HEK293 (cell line): ENCODE data around the gene NUP210.
A peak's percentile ranks its signal among the peaks of the same experiment; 100 is the strongest.

Experiments
- ELK4 ChIP-seq: IDR thresholded peaks from 2 replicates; pipeline ENCODE4 v1.6.1; 2011; ENCODE audit warnings: mild to moderate bottlenecking, low read depth, low read length, borderline replicate concordance
- HOXA7 ChIP-seq: sonication (generic); formaldehyde crosslinking; IDR thresholded peaks from 2 replicates; pipeline ENCODE4 v1.8.1; 2022; ENCODE audit warnings: missing genetic modification reagents, borderline replicate concordance
- KLF1 ChIP-seq: fragments of 450-650 bp; formaldehyde crosslinking; IDR thresholded peaks from 2 replicates; pipeline ENCODE4 v1.5.1; 2016; ENCODE audit warnings: missing biosample characterization, missing genetic modification characterization
- KLF17 ChIP-seq: fragments of 450-650 bp; formaldehyde crosslinking; IDR thresholded peaks from 2 replicates; pipeline ENCODE4 v1.5.1; 2016; ENCODE audit warnings: missing biosample characterization, missing genetic modification characterization
- KLF9 ChIP-seq: fragments of 450-650 bp; formaldehyde crosslinking; IDR thresholded peaks from 2 replicates; pipeline ENCODE4 v1.5.1; 2016; ENCODE audit warnings: missing biosample characterization, missing genetic modification characterization, low read depth
- PATZ1 ChIP-seq: fragments of 450-650 bp; formaldehyde crosslinking; IDR thresholded peaks from 2 replicates; pipeline ENCODE4 v1.5.1; 2016; ENCODE audit warnings: missing biosample characterization, missing genetic modification characterization
- PRDM10 ChIP-seq: fragments of 450-650 bp; formaldehyde crosslinking; IDR thresholded peaks from 2 replicates; pipeline ENCODE4 v1.5.1; 2016; ENCODE audit warnings: missing biosample characterization, missing genetic modification characterization
- SCRT1 ChIP-seq: fragments of 450-650 bp; formaldehyde crosslinking; IDR thresholded peaks from 2 replicates; pipeline ENCODE4 v1.5.1; 2016; ENCODE audit warnings: missing biosample characterization, missing genetic modification characterization, borderline replicate concordance
- SCRT2 ChIP-seq: fragments of 450-650 bp; formaldehyde crosslinking; IDR thresholded peaks from 2 replicates; pipeline ENCODE4 v1.5.1; 2016; ENCODE audit warnings: missing biosample characterization, missing genetic modification characterization
- SP7 ChIP-seq: fragments of 450-650 bp; formaldehyde crosslinking; IDR thresholded peaks from 2 replicates; pipeline ENCODE4 v1.5.1; 2016; ENCODE audit warnings: missing biosample characterization, missing genetic modification characterization
- TRIM28 ChIP-seq: IDR thresholded peaks from 2 replicates; pipeline ENCODE4 v1.6.1; 2011; ENCODE audit warnings: low read length, control low read depth, borderline replicate concordance
- ZBTB10 ChIP-seq: fragments of 450-650 bp; formaldehyde crosslinking; IDR thresholded peaks from 2 replicates; pipeline ENCODE4 v1.5.1; 2016; ENCODE audit warnings: missing biosample characterization, missing genetic modification characterization
- ZBTB17 ChIP-seq: fragments of 450-650 bp; formaldehyde crosslinking; IDR thresholded peaks from 2 replicates; pipeline ENCODE4 v1.5.1; 2016; ENCODE audit warnings: missing biosample characterization, missing genetic modification characterization
- ZBTB20 ChIP-seq: fragments of 450-650 bp; formaldehyde crosslinking; IDR thresholded peaks from 2 replicates; pipeline ENCODE4 v1.5.1; 2016; ENCODE audit warnings: missing biosample characterization, missing genetic modification characterization
- ZBTB21 ChIP-seq: fragments of 450-650 bp; formaldehyde crosslinking; IDR thresholded peaks from 2 replicates; pipeline ENCODE4 v1.5.1; 2017; ENCODE audit warnings: missing biosample characterization, missing genetic modification characterization
- ZBTB48 ChIP-seq: fragments of 450-650 bp; formaldehyde crosslinking; IDR thresholded peaks from 2 replicates; pipeline ENCODE4 v1.5.1; 2016; ENCODE audit warnings: missing biosample characterization, missing genetic modification characterization
- ZEB2 ChIP-seq: fragments of 450-650 bp; formaldehyde crosslinking; IDR thresholded peaks from 2 replicates; pipeline ENCODE4 v1.5.1; 2016; ENCODE audit warnings: missing biosample characterization, missing genetic modification characterization
- ZIC2 ChIP-seq: fragments of 450-650 bp; formaldehyde crosslinking; IDR thresholded peaks from 2 replicates; pipeline ENCODE4 v1.5.1; 2016; ENCODE audit warnings: missing biosample characterization, missing genetic modification characterization
- ZNF169 ChIP-seq: fragments of 450-650 bp; formaldehyde crosslinking; IDR thresholded peaks from 2 replicates; pipeline ENCODE4 v1.5.1; 2016; ENCODE audit warnings: missing biosample characterization, missing genetic modification characterization
- ZNF174 ChIP-seq: fragments of 450-650 bp; formaldehyde crosslinking; IDR thresholded peaks from 2 replicates; pipeline ENCODE4 v1.5.0; 2017; ENCODE audit warnings: missing biosample characterization, mild to moderate bottlenecking, missing genetic modification characterization
- ZNF214 ChIP-seq: fragments of 450-650 bp; formaldehyde crosslinking; IDR thresholded peaks from 2 replicates; pipeline ENCODE4 v1.5.1; 2017; ENCODE audit warnings: missing biosample characterization, mild to moderate bottlenecking, missing genetic modification characterization, borderline replicate concordance
- ZNF366 ChIP-seq: fragments of 450-650 bp; formaldehyde crosslinking; conservative IDR thresholded peaks from 2 replicates; pipeline ENCODE4 v1.5.1; 2016; ENCODE audit warnings: missing biosample characterization, missing genetic modification characterization
- ZNF391 ChIP-seq: fragments of 450-650 bp; formaldehyde crosslinking; IDR thresholded peaks from 2 replicates; pipeline ENCODE4 v1.5.1; 2016; ENCODE audit warnings: low read depth, missing biosample characterization, missing genetic modification characterization, borderline replicate concordance
- ZNF426 ChIP-seq: fragments of 450-650 bp; formaldehyde crosslinking; IDR thresholded peaks from 2 replicates; pipeline ENCODE4 v1.5.1; 2017; ENCODE audit warnings: missing biosample characterization, missing genetic modification characterization, mild to moderate bottlenecking, inconsistent platforms, moderate library complexity
- ZNF544 ChIP-seq: fragments of 450-650 bp; formaldehyde crosslinking; IDR thresholded peaks from 2 replicates; pipeline ENCODE4 v1.5.0; 2017; ENCODE audit warnings: missing biosample characterization, missing genetic modification characterization
- ZNF585B ChIP-seq: fragments of 450-650 bp; formaldehyde crosslinking; IDR thresholded peaks from 2 replicates; pipeline ENCODE4 v1.5.1; 2016; ENCODE audit warnings: missing biosample characterization, missing genetic modification characterization
- ZNF629 ChIP-seq: fragments of 450-650 bp; formaldehyde crosslinking; IDR thresholded peaks from 2 replicates; pipeline ENCODE4 v1.5.1; 2017; ENCODE audit warnings: missing biosample characterization, missing genetic modification characterization
- ZNF660 ChIP-seq: fragments of 450-650 bp; IDR thresholded peaks from 2 replicates; pipeline ENCODE4 v1.5.1; 2018; ENCODE audit warnings: missing biosample characterization, mild to moderate bottlenecking, missing genetic modification characterization
- ZNF670 ChIP-seq: fragments of 450-650 bp; formaldehyde crosslinking; IDR thresholded peaks from 2 replicates; pipeline ENCODE4 v1.5.1; 2016; ENCODE audit warnings: missing biosample characterization, missing genetic modification characterization, low read depth
- ZNF777 ChIP-seq: fragments of 450-650 bp; formaldehyde crosslinking; IDR thresholded peaks from 2 replicates; pipeline ENCODE4 v1.5.1; 2017; ENCODE audit warnings: missing biosample characterization, missing genetic modification characterization, borderline replicate concordance

NUP210 gene

GRCh38 chr3:13301286-13301987 is 118.7 kb downstream of the NUP210 start (continued):
- TF ChIP-seq ZIC2 (tag by site-specific recombination) (0 out of 2 replicates have a peak, but pooled peaks have one; percentile 8), PATZ1 (tag by site-specific recombination) (peak; percentile 65), ZNF174 (no peak), ZNF544 (tag by site-specific recombination) (no peak), ZNF366 (tag by site-specific recombination) (peak; percentile 38; the same call in 1 of the 2 replicates), TRIM28 (no peak), ZBTB21 (tag by site-specific recombination) (no peak), KLF9 (peak; percentile 49; the same call in 1 of the 2 replicates), ZNF426 (tag by site-specific recombination) (no peak), ZNF777 (tag by site-specific recombination) (no peak), ZBTB20 (tag by site-specific recombination) (peak; percentile 41; the same call in 1 of the 2 replicates), KLF17 (tag by site-specific recombination) (peak; percentile 28; the same call in 1 of the 2 replicates), ZNF169 (tag by site-specific recombination) (no peak), ZBTB10 (tag by site-specific recombination) (no peak), ZNF391 (tag by site-specific recombination) (no peak), ELK4 (no peak), ZNF585B (no peak), ZNF660 (tag by site-specific recombination) (0 out of 2 replicates have a peak, but pooled peaks have one; percentile 27), ZNF629 (peak; percentile 41; the same call in 1 of the 2 replicates), ZBTB17 (tag by site-specific recombination) (peak; percentile 29; the same call in 1 of the 2 replicates), SCRT1 (peak; percentile 90), ZEB2 (tag by site-specific recombination) (peak; percentile 49; the same call in 1 of the 2 replicates), ZNF670 (no peak), ZNF214 (no peak), SCRT2 (tag by site-specific recombination) (peak; percentile 99), HOXA7 (CRISPR knock-in tag) (no peak), SP7 (tag by site-specific recombination) (peak; percentile 39; the same call in 1 of the 2 replicates), ZBTB48 (peak; percentile 72), KLF1 (tag by site-specific recombination) (peak; percentile 79), PRDM10 (tag by site-specific recombination) (peak; percentile 69)
